RPMI7951 (cell line): ENCODE data around the gene PGAP2. TPM values are rescaled to one million over a fixed set of nuclear protein-coding genes. Genes with fewer than 3 reads are reported as not detected.
"Not testable (repeated sequence)": the region's sequence is repeated elsewhere in the genome, so short reads cannot be mapped to it uniquely, and the experiment has no call there.

Experiments used
- DNase-seq: peaks from one replicate; pipeline ENCODE4 v3.0.0-alpha.2; 2012; ENCODE audit warnings: low read depth
- total RNA-seq: library from RNA; depleted of rRNA; stranded (reverse); fragments of >200 nt; shearing (Covaris generic); gene quantifications from 2 replicates; pipeline ENCODE4 v1.2.3, GENCODE V29; 2014; rRNA removed

Gene PGAP2
- total RNA-seq: 7.6 and 9.0 TPM in 2 replicates

DNA sequence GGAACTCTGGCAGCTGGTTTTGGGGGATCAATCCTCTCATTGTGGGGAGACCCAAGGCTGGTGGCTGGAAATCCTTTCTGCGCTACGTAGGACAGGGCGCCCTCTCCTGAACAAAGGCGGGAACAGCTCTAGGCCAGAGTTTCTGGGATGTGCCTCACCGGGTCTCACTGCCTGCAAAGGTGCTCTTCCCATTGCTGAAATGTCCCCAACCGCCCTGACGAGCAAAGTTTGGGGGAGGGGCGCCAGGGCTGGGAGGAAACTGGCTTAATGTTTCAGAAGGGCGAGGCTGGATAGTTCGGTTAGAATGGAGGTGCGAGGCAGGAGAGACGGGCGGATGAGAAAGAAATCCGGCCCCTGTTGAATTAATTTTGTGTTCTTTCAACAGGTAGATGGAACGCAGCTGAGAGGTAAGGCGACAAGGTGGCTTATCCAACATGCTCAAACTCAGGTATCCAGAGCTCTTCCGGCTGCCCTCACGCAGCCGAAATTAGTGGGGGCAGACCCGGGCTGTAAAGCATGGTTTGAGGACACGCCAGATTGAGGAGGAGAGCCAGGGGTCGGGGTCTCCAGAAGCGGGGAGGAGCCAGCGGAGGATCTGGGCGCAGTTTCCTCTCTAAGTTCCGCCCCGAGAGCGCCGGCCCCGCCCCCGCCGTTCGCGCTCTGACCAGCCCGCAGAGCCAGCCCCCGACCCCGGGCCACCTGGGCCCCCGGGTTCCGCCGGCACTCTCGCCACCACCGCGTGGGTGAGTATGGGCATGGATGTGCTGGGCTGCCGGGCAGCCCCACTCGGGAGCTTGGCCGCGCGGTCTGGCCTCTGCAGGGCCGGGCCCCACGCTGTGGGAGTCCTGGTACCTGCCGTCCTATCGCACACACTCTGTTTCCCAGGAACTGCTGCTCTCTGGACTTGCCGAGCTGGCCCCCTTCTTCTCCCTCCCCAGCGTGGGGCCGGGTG lies at the start of gene PGAP2:
TSS of gene PGAP2 (plus strand) at position 652 of the 952 bp plus-strand sequence. CDS start 2,700 bp downstream, outside the sequence.
- peak; percentile 35 for DNase-seq

- no peak for DNase-seq
These were observed 44.1 kb upstream of the PGAP2 start for GRCh38 chr11:3764266-3764665.

DNA sequence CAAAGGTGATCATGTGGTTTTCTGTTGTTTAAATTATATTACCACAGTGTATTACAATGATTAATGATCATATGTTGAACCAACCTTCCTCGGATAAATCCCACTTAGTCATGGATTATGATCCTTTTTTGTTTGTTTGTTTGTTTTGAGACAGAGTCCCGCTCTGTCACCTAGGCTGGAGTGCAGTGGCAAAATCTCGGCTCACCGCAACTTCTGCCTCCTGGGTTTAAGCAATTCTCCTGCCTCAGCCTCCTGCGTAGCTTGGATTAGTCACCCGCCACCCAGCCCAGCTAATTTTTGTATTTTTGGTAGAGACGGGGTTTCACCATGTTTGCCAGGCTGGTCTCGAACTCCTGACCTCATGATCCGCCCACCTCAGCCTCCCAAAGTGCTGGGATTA lies 41.5 kb upstream of the PGAP2 start:
- not testable (repeated sequence) for DNase-seq

GRCh38 chr11:3767536-3767935 lies 40.8 kb upstream of the PGAP2 start:
- no peak for DNase-seq

- no peak for DNase-seq
These were observed 35.2 kb upstream of the PGAP2 start for GRCh38 chr11:3773180-3773579.

- no peak for DNase-seq
These were observed 32.5 kb upstream of the PGAP2 start for GRCh38 chr11:3775736-3776406.

- DNase-seq: no peak
These were observed 26.9 kb upstream of the PGAP2 start for GRCh38 chr11:3781423-3781822.

- no peak for DNase-seq
These were observed 25.4 kb upstream of the PGAP2 start for GRCh38 chr11:3782963-3783362.

GRCh38 chr11:3783611-3784010 lies 24.7 kb upstream of the PGAP2 start:
- no peak for DNase-seq

- no peak for DNase-seq
These were observed 21.5 kb upstream of the PGAP2 start for GRCh38 chr11:3786781-3787428.

DNA sequence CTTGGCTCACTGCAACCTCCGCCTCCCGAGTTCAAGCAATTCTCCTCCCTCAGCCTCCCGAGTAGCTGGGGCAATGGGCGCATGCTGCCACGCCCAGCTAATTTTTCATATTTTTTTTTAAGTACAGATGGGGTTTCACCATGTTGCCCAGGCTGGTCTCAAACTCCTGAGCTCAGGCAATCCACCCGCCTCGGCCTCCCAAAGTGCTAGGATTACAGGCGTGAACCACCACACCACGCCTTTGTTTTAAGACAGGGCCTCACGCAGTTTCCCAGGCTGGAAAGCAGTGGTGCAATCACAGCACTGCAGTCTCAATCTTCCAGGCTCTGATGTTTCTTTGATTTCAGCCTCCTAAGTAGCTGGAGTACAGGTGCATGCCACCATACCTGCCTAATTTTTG lies 14.0 kb upstream of the PGAP2 start:
- not testable (repeated sequence) for DNase-seq

GRCh38 chr11:3795131-3796001 lies 13.0 kb upstream of the PGAP2 start:
- DNase-seq: no peak

DNA sequence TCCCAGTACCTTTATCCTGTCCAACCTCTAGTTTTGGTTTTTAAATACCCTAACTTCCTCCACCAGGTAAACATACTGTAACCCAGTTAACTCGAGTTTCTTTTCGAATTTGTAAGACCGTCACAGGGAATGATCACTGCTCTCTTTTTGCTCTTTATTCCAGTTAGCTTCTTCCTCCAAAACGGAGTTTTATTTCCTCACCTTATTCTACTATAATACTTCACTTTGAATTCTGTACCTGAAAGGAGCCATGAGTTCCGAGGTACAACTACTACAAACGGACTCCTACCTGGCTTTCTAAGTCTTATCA lies 12.4 kb upstream of the PGAP2 start:
- DNase-seq: no peak

DNA sequence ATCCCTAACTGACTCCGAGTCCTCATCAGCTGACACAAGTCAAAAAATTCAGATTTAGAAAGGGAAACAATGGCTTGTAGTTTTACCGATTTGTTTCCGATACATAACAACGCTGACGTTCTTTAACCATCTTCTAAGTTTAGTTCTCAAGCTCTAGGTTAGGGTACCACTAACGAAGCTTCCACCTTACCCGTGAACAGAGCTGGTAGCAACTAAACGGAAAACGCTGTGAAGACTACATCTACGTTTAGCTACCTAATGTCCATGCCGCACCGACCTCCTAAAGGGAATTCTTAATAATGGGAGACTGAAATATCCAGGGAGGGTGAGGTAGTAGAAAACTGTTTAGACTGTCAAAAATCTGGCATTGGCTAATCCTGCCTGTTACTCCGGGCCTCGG lies 12.0 kb upstream of the PGAP2 start:
- no peak for DNase-seq

DNA sequence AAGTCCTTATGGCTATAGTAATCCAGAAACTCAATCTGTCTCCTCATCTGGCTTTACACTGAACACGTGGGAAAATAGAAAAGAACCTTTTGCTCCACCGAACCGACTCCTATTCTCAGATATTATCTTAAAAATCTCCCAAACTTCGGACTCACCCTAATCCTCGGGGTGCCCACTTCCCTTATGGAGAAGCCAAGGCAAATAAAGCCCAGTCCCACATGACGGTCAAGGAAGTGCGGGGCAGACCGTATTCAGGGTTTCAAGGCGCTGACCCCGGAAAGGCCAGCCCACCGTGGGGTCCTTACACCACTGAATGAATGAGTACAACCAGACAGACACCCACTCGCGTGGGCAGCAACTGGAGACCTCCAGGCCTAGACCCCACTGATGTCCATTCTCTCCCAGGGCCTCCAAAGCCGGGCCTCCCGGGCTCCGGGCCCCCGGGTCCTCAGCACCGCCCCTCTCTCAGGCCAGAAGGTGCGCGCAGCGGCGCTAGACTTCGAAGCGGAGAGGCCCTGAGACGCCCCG lies 11.5 kb upstream of the PGAP2 start:
- DNase-seq: no peak

DNA sequence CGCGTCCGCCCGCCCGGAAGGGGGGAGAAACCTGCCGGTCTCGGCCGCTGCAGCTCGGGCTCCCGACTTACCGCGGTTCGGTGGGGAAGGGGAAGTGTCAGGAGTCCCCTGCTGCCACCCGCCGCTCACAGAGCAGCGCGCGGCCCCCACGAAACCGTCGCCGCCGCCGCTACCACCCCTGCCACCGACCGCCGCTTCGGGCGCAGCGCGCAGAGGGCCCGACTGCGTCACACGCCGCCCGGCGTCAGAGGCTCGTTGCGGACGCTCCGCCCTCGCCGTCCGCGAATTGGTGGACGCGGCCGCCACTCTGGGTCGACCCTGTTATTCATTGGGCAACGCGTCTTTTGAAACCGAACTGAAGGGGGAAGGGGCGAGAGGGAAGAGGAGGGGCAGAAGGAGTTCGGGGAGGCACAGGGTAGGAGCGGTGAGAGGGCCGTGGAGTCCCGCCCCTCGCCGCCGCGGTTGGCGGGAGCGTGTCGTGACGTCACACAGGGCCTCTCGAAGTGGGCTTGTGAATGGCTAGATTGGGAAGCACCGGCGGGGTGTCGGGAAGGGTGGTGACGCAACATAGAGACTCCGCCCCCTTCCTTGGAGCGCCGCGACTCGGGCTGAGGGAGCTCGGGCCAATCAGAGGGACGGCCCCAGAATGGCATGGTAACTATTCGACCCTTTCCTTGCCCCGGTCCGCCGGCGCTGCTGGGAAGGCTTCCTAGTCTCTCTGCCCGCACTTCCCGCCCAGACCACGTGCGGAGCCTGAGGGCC lies 10.8 kb upstream of the PGAP2 start, which contains the start of gene NUP98:
TSS of gene NUP98 (minus strand) at position 226 of the 762 bp plus-strand sequence. CDS start 15,437 bp downstream, outside the sequence.
- DNase-seq: peak; percentile 99

DNA sequence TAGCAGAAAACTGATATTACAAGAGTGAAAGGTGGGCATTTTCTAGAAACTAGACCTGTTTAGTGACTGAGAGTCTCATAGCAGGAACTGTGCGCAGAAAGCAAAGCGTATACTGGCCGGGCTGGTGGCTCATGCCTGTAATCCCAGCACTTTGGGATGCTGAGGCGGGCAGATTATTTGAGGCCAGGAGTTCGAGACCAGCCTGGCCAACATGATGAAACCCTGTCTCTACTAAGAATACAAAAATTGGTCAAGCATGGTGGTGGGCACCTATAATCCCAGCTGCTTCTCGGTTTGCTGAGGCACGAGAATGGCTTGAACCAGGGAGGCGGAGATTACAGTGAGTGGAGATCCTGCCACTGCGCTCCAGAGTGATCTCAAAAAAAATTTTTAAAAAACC lies 9.2 kb upstream of the PGAP2 start:
- no peak for DNase-seq

GRCh38 chr11:3799873-3800272 lies 8.5 kb upstream of the PGAP2 start:
- no peak for DNase-seq

- DNase-seq: no peak
These were observed 6.2 kb upstream of the PGAP2 start for GRCh38 chr11:3802011-3802790.
